Cerebellar nuclear complex (tissue), 1 donor: Measurements from ENCODE around the gene COX7A2L.
"Not testable (repeated sequence)": the region's sequence is repeated elsewhere in the genome, so short reads cannot be mapped to it uniquely, and the experiment has no call there.

Experiments used
- DNase-seq, 2 experiments: peaks; one replicate each; lab custom pipeline; 2025; lab: John Stamatoyannopoulos, UW

The COX7A2L gene

GRCh38 chr2:42367835-42368234 lies 6.8 kb upstream of the COX7A2L start:
- DNase-seq, result no peak

- no peak for DNase-seq
Observed at GRCh38 chr2:42366411-42366810, 5.4 kb upstream of the COX7A2L start.

GRCh38 chr2:42364658-42365057 lies 3.6 kb upstream of the COX7A2L start:
- no peak for DNase-seq

GRCh38 chr2:42363413-42363812 lies 2.4 kb upstream of the COX7A2L start:
- DNase-seq, result no peak

GRCh38 chr2:42361728-42362283 lies 789 bp upstream of the COX7A2L start:
- DNase-seq, result no peak

- no peak for DNase-seq
Observed at GRCh38 chr2:42360493-42360889, 526 bp downstream of the COX7A2L start.

GRCh38 chr2:42359965-42360483 lies 993 bp downstream of the COX7A2L start:
- no peak for DNase-seq

- DNase-seq, result no peak
Observed at GRCh38 chr2:42359304-42359964, 1.6 kb downstream of the COX7A2L start.

- no peak for DNase-seq
Observed at GRCh38 chr2:42353792-42354429, 7.1 kb downstream of the COX7A2L start.

GRCh38 chr2:42351864-42352263 lies 9.2 kb downstream of the COX7A2L start:
- no peak for DNase-seq

GRCh38 chr2:42350434-42351063 lies 10.5 kb downstream of the COX7A2L start:
- DNase-seq, result no peak

GRCh38 chr2:42348113-42348805 lies 12.8 kb downstream of the COX7A2L start:
- DNase-seq, result no peak

GRCh38 chr2:42347518-42347917 lies 13.5 kb downstream of the COX7A2L start:
- not testable (repeated sequence) for DNase-seq

- DNase-seq, result not testable (repeated sequence)
Observed at GRCh38 chr2:42346856-42347255, 14.2 kb downstream of the COX7A2L start.

GRCh38 chr2:42345986-42346385 lies 15.0 kb downstream of the COX7A2L start:
- no peak for DNase-seq

- no peak for DNase-seq
Observed at GRCh38 chr2:42342795-42343241, 18.2 kb downstream of the COX7A2L start.

- DNase-seq, result no peak
Observed at GRCh38 chr2:42342061-42342794, 18.8 kb downstream of the COX7A2L start.

- DNase-seq, result no peak
Observed at GRCh38 chr2:42340938-42341636, 19.9 kb downstream of the COX7A2L start.

- no peak for DNase-seq
Observed at GRCh38 chr2:42340045-42340937, 20.7 kb downstream of the COX7A2L start.
